Measurements from ENCODE around the gene NCAM1. TPM values are rescaled to one million over a fixed set of nuclear protein-coding genes. Genes with fewer than 3 reads are reported as not detected.

The NCAM1 gene
- total RNA-seq, 6 experiments from 2014 or later, result 1.2 to 2.4 (median 1.8) TPM

GRCh38 chr11:113308601-113309000 lies 347.4 kb downstream of the NCAM1 start:
- TF ChIP-seq POLR2A (IDR thresholded peaks at IDR 0.05) (no peak), CTCF (IDR thresholded peaks at IDR 0.05) (no peak)
- Histone ChIP-seq H3K9me3 (no peaks in the 10 kb centered on the region), H3K36me3 (no peaks in the 10 kb centered on the region), H3K4me3 (no peak overlapping the region), H3K4me1 (no peaks in the 10 kb centered on the region), H3K27me3 (no peaks in the 10 kb centered on the region), H3K27ac (no peak overlapping the region)
- intact Hi-C loops (cut with DNase I), result loop anchor here (5.0 kb wide), 1 partner anchor 224 kb away; no protein-coding TSS in a partner anchor
- DNase-seq (no peak), ATAC-seq (no peak)
- 67% methylated on average over 2 of the region's 2 CpGs for WGBS (ENCODE audit: insufficient coverage, low coverage, low lambda C conversion rate, missing lambda C conversion rate)

DNA sequence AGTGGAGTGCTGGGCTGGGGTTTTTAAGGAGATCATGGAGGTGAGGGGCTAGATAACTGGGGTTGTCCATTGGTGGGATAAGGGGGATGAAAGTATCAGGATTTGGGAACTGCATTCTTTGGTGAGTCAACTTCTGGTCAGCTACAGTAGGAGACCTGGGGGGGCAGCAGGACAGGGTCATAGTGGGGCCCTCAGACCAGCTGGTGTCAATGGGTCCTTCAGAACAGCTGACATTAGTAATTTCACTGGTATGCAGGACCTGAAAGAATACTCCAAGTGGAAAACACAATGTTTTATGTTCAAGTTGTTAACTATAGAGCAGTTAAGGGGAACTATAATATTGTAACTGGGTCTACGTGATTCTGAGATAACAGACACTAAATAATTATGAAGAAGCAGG lies 350.3 kb downstream of the NCAM1 start:
- no peaks in the 10 kb centered on the region for H3K27me3 ChIP-seq
- no peak for ATAC-seq
- 100% methylated on average over 1 of the region's 1 CpG for WGBS (ENCODE audit: insufficient coverage, low coverage, low lambda C conversion rate, missing lambda C conversion rate)
- no peak overlapping the region for H3K27ac ChIP-seq
- TF ChIP-seq POLR2A (IDR thresholded peaks at IDR 0.05) (no peak), CTCF (IDR thresholded peaks at IDR 0.05) (no peak)
- no peak for DNase-seq
- intact Hi-C loops (cut with DNase I), result no loop called here
- H3K4me3 ChIP-seq, result no peak overlapping the region
- no peaks in the 10 kb centered on the region for H3K36me3 ChIP-seq
- no peaks in the 10 kb centered on the region for H3K9me3 ChIP-seq
- H3K4me1 ChIP-seq, result no peaks in the 10 kb centered on the region

DNA sequence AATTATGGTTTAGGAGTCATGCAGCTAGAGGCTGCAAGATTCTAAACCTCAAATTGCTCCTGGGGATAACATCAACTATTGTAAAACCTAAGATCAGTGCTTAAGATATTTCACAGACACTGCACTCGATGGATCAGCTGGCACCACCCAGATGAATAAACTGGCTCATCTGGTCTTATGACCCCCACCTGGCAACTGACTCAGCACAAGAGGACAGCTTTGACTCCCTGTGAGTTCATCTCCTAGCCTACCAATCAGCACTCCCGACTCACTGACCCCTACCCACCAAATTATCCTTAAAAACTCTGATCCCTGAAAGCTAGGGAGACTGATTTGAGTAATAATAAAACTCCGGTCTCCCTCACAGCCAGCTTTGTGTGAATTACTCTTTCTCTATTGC lies 352.4 kb downstream of the NCAM1 start:
- TF ChIP-seq POLR2A (IDR thresholded peaks at IDR 0.05) (no peak), CTCF (IDR thresholded peaks at IDR 0.05) (no peak)
- no peak overlapping the region for H3K27ac ChIP-seq
- no peaks in the 10 kb centered on the region for H3K9me3 ChIP-seq
- DNase-seq (no peak), ATAC-seq (no peak)
- WGBS (ENCODE audit: insufficient coverage, low coverage, low lambda C conversion rate, missing lambda C conversion rate), result 90% methylated on average over 3 of the region's 3 CpGs
- intact Hi-C loops (cut with DNase I), result no loop called here
- H3K4me1 ChIP-seq, result no peaks in the 10 kb centered on the region
- H3K27me3 ChIP-seq, result no peaks in the 10 kb centered on the region
- H3K36me3 ChIP-seq, result peaks cover 0 to 4% (median 0%) of the 10 kb centered on the region in 4 donors
- H3K4me3 ChIP-seq, result no peak overlapping the region

- Histone ChIP-seq H3K4me1 (no peaks in the 10 kb centered on the region), H3K9me3 (no peaks in the 10 kb centered on the region), H3K27me3 (no peaks in the 10 kb centered on the region), H3K36me3 (peaks cover 0 to 4% (median 0%) of the 10 kb centered on the region in 4 donors), H3K4me3 (peak overlapping the region; percentile 67 to 74 (median 71)), H3K27ac (no peak overlapping the region)
- intact Hi-C loops (cut with DNase I), result no loop called here
- DNase-seq, result no peak
- WGBS (ENCODE audit: insufficient coverage, low coverage, low lambda C conversion rate, missing lambda C conversion rate), result 0% methylated on average over 9 of the region's 9 CpGs
- no peak for TF ChIP-seq CTCF (IDR thresholded peaks at IDR 0.05)
- no peak for TF ChIP-seq POLR2A (IDR thresholded peaks at IDR 0.05)
- no peak for ATAC-seq
These were observed 352.8 kb downstream of the NCAM1 start for GRCh38 chr11:113314065-113314388.

Data from right lobe of liver (tissue), 6 donors.